Cerebellar cortex (tissue), 1 donor: Measurements from ENCODE around the gene CTIF.
"Not testable (repeated sequence)": the region's sequence is repeated elsewhere in the genome, so short reads cannot be mapped to it uniquely, and the experiment has no call there.

Experiments
- DNase-seq: peaks from one replicate; pipeline ENCODE4 v3.0.0-alpha.2; 2015; ENCODE audit warnings: low spot score

The CTIF gene

GRCh38 chr18:48868468-48869466 is 329.9 kb downstream of the CTIF start:
- DNase-seq: no peak

- DNase-seq: no peak
Measured at GRCh38 chr18:48869591-48869990, 330.8 kb downstream of the CTIF start.

GRCh38 chr18:48870926-48871325 is 332.1 kb downstream of the CTIF start:
- DNase-seq: not testable (repeated sequence)

- DNase-seq: no peak
Measured at GRCh38 chr18:48871391-48872166, 332.7 kb downstream of the CTIF start.

- DNase-seq: peak; percentile 31
Measured at GRCh38 chr18:48872234-48873145, 333.7 kb downstream of the CTIF start.

GRCh38 chr18:48874233-48874632 is 335.4 kb downstream of the CTIF start:
- DNase-seq: no peak

GRCh38 chr18:48874701-48875162 is 335.9 kb downstream of the CTIF start:
- DNase-seq: no peak

- no peak for DNase-seq
Measured at GRCh38 chr18:48875314-48875941, 336.6 kb downstream of the CTIF start.

GRCh38 chr18:48875942-48876511 is 337.2 kb downstream of the CTIF start:
- DNase-seq: peak; percentile 30

- no peak for DNase-seq
Measured at GRCh38 chr18:48876590-48876989, 337.8 kb downstream of the CTIF start.

- no peak for DNase-seq
Measured at GRCh38 chr18:48877941-48878340, 339.1 kb downstream of the CTIF start.

GRCh38 chr18:48878471-48878870 is 339.6 kb downstream of the CTIF start:
- DNase-seq: no peak

- no peak for DNase-seq
Measured at GRCh38 chr18:48879008-48879431, 340.2 kb downstream of the CTIF start.

GRCh38 chr18:48880931-48881330 is 342.1 kb downstream of the CTIF start:
- DNase-seq: no peak

GRCh38 chr18:48882379-48882778 is 343.5 kb downstream of the CTIF start:
- DNase-seq: no peak

GRCh38 chr18:48884306-48884705 is 345.5 kb downstream of the CTIF start:
- DNase-seq: no peak

GRCh38 chr18:48884771-48885170 is 345.9 kb downstream of the CTIF start:
- no peak for DNase-seq

GRCh38 chr18:48885266-48885923 is 346.6 kb downstream of the CTIF start:
- DNase-seq: no peak

- DNase-seq: no peak
Measured at GRCh38 chr18:48885924-48886400, 347.1 kb downstream of the CTIF start.
